GM19468 (cell line): ENCODE measurements around the gene FAM53A.
"Not testable (repeated sequence)": the region's sequence is repeated elsewhere in the genome, so short reads cannot be mapped to it uniquely, and the experiment has no call there.

ENCODE experiments used
- ATAC-seq: cut with Tn5 transposase; IDR thresholded peaks from one replicate; pipeline ENCODE4 v1.9.1; 2021; ENCODE audit warnings: mild to moderate bottlenecking, moderate library complexity, moderate number of reproducible peaks; ENCODE audit not compliant: unreplicated experiment; ENCODE audit errors: extremely low read depth

Gene FAM53A

DNA sequence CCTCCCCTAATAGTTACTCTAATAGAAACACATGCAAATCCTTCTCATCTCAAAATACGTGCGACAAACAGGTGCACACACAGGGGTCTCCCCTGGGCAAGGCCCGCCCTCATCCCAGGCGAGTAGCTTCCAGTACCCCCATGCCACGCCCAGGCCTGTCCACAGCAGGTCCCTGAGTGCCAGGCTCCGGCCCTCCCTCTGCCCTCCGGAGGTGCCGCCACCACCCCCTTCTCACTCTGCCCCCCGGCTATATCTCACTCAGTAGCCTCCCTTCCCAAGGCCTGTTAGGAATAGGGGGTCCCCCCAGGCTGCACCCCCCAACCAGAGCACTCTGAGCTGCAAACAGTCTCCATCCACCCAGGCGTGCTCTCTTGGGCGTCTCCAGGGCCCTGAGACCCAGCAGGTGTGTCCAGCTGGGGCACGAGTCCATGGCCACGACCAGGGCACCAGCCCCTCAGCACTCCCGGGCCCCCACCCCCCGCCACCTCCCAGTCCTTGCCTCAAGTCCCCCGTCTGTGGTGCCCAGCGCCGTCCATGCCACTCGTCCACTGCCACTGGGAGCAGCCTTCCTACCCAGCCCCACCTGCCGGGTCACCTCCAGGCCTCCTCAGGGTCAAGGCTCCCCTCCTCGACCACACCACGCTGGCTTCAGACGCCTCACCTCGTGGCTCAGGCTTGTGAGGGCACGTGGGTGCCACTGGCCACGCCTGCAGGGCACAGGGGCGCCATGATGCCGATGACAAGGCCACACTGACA is 41.7 kb downstream of the FAM53A start:
- ATAC-seq: no peak

DNA sequence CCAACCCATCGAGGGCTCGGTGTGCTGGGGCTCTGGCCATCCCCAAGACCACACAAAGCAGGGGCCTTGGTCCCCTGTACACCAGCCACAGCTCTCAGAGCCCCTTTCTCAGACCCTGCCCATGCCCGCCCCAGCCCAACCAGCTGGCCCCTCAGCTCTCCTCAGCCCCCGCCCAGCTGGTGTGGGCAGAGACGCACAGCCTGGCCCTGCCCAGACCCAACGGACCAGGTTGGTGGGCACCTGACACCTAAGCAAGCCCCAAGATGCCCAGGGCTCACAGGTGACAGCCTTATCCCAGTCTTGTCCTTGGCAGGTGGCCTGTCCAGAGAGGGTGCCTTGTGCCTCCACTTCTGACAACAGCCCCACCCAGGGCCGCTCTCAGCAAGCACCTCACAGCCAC is 42.4 kb downstream of the FAM53A start:
- no peak for ATAC-seq

DNA sequence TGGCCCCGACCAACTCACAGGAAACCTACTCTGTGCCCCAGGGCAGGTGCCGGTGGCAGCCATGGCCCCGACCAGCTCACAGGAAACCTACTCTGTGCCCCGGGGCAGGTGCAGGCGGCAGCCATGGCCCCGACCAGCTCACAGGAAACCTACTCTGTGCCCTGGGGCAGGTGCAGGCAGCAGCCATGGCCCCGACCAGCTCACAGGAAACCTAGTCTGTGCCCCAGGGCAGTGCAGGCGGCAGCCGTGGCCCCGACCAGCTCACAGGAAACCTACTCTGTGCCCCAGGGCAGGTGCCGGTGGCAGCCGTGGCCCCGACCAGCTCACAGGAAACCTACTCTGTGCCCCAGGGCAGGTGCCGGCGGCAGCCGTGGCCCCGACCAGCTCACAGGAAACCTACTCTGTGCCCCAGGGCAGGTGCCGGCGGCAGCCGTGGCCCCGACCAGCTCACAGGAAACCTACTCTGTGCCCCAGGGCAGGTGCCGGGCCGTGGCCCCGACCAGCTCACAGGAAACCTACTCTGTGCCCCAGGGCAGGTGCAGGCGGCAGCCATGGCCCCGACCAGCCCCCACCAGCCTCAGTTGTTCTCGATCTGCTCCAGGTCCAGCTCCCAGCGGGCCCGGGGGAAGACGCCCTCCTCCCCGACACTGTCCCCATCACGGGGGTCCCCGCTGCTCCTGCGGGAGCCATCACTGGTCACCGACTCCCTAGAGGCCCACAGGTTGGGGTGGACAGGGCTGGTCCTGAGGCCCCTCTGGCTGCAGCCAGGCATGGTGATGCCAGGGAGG is 43.2 kb downstream of the FAM53A start:
- not testable (repeated sequence) for ATAC-seq

DNA sequence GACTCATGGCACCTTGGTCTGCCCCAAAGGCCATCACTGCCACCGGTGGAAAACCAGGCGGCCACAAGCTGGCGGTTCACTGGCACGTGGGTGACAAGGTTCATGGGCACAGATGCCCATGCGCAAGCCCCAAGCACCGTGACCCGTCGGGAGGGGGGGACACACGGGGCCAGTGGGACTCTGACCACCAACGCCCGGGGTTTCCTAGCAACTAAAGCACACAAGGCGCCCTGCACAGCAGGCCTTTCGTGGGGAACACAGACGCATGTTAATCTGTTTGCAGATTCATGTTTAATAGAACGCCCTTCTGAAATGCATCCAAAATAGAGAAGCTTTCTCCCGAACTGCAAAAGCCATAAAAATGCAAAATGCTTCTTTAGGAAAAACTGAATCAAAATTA is 43.9 kb downstream of the FAM53A start:
- ATAC-seq: no peak

DNA sequence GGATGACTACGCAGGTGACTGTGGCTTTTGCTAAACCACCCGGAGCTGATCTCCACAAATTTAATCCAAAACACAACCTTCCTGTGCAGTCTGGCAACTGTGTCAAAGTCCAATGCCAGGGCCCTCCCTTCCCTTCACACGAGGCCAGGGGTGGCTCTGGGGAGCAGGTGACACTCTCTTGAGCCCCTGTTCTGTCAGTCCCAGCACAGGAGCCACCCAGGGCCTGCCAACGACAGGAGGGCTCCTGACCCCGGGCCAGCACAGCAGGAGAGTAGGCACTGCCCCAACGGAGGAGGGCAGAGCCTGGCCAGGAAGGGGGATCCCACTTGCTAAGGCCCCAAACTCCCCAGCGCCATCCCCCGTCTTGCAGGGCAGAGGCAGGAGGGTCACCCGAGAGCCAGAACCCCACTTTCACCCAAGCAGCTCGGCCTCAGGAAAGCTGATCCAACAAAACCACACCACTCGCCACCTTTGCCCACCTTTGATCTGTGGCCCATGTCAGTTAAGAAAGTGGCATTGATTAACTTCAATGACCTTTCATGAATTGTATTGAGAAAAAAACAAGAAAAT is 44.7 kb downstream of the FAM53A start:
- ATAC-seq: no peak

DNA sequence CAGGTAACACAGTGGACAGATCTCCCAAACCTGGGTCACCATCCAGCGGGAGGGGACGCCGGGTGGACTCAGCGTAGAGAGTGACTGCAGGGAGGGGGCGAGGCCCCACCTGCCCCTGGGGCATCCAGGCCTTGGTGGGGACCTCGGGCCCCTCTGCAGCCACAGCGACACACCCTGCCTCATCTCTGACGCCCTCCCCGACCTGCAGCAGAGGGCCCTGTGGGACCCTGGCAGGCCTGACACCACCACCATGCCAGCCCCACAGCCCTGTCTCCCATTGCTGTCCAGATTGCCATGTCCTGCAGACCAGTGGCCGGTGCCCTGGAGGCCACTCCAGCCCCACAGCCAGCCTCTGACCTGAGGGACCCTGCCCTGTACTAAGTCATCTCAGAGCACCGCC is 45.2 kb downstream of the FAM53A start:
- no peak for ATAC-seq

DNA sequence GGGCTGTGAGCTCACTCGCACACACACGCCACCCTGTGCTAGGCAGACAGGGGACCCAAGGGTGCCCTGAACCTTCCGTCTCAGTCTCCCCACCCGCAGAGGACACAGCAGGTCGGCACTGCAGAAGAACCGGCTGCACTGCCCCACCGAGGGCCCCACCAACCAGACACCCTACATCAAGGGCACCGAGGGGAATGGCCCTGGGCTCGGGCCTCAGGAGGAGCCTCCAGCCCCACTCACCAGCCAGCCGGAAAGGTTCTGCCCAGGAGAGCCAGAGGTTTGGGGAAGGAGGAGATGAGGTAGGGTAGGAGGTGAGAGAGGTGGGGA is 45.9 kb downstream of the FAM53A start:
- no peak for ATAC-seq

DNA sequence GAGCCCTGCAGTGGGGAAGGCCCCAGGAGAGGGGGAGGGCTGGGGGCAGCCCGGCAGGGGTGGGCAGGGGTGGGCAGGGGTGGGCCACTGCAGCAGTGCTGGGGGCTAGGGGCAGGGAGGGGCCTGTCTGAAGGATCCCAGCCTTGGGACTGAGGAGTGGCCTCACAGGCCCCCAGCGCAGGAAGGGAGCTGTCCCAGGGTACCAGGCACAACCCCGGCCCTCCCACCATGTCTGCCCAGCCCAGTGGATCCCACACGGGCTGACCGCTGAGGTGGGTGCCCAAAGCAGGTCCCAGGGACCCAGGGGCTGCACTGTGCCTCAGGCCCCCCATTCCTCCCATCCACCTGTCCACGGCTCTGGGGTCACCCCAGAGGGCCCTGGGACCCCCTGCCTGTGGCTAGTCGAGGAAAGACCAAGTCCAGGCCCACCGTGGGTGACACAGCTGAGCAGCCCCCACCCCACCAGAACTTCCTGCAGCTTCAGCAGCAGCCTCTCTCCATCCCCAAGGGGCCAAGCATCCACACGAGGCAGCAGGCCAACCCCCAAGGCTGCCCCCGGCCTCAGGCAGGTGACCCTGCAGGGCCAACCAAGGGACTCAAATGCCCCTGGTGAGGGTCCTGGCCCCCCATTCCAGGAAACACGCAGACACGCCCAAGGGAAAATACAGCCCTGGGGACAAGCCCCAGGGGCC is 46.4 kb downstream of the FAM53A start:
- no peak for ATAC-seq

DNA sequence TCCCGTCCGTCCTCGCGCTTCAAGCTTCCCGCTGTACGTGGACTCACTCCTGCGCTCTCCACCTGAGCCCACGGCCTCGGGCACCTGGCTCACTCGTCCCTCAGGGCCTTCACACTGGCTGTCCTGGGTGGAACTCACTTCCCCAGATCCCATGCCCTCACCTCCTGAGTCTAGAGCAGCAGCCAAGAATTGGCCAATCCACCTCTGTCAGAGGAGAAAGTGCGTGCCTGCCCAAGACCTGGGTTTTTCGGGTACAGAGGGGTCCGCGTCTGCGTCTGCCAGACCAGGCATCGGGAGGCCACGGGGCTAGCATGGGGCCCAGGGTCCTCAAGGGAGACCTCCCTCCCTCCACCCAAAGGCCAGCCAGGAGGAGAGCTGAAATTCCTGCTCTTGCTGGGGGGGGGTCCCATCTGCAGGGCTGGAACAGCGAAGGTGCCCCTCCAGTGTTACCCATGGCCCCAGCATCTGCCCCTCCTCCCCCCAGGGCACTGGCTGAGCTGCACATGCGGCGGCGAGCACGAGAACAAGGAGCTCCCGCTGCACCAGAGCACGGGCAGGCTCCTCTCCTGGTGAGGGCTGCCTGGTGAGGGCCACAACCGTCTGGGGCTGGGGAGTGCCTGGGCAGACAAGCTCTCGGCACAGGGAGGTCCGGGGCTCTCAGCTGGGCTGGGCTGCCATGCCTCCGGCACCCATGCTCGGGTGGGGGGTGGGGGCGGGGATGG is 47.5 kb downstream of the FAM53A start:
- ATAC-seq: no peak

DNA sequence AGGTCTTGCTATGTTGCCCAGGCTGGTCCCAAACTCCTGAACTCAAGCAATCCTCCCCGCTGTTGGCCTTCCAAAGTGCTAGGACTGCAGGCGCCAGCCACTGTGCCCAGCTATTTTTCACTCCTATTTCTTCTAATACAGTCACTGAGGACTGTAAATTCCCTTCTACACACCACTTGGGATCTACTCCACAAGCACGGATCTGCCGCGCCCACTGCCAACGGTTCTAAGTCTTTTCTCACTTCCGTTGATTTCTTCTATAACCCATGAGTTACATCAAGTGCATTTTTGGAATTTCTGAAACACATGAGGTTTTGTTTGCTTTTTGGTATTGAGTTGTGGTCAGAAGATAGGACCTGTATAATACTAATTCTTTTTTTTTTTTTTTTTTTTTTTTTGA is 48.6 kb downstream of the FAM53A start:
- no peak for ATAC-seq

DNA sequence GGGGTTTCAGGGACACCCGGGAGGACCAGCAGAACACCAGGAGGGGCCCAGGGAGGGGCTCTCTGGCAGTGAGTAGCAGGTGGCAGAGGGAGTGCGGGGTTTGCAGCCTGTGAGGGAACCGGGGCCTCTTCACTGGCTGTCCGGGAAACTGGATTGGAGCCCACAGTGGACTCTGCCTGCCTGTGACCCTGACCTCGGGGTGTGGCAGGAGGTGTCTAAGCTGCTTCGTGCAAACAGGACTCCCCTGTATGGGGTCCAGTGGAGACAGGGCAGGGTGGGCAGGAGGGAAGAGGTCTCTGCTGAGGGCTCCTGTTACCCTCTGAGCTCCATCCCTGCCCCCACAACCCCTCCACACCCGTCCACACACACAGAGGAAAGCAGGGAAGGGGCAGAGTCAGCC is 50.1 kb downstream of the FAM53A start:
- ATAC-seq: no peak

DNA sequence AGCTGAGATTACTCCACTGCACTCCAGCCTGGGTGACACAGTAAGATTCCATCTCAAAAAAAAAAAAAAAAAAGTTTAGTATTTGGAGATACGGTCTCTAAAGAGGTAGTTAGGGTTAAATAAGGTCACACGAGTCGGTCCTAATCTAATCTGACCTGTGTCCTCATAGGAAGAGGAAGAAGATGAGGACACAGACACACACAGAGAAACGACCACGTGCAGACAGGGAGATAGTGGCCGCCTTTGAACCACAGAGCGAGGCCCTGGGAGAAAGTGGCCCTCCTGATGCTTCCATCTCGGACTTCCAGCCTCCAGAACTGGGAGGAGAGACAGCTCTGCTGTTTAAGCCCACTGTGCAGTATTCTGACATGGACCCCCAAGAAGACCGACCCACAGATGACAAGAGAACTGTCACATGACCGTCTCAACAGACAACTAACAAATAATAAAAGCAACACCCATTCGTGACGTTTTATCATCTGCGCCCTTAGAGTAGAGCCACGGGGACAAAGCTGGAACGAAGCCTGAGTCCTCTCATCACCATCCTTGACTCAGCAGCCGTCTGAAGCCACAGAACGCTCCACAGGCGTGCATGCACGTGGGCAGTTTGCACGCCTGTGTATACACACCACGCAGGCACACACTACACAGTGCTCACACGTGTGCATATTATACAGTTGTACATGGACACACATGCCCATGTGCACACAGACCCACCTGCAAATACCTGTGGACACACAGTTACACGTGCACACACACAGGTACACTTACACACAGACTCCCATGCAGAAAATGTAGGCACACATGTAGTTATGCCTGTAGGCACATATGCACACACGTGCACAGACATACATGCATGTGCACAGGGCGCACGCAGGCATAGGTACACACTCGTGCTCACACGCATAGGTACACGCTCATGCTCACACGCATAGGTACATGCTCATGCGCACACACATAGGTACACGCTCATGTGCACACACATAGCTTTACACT is 51.7 kb downstream of the FAM53A start:
- no peak for ATAC-seq

DNA sequence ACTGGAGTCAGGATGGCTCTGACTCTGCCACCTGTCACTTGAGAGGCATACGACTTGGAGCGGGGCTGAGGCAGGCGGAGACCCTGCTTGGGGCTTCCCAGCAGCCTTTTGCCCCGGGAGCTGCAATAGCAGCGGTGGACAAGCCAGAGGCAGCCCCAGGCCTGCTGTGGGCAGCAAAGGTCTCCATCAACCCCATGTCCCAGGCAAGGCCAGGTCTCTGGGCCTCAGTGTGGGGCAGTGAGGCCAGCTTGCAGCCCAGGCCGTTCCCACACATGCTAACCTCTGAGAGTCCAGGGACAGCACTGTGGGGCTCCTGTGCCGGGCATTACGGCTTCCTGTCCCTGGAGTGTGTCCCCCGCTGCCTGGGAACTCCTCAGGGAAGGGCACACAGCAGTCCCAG is 53.0 kb downstream of the FAM53A start:
- ATAC-seq: no peak

DNA sequence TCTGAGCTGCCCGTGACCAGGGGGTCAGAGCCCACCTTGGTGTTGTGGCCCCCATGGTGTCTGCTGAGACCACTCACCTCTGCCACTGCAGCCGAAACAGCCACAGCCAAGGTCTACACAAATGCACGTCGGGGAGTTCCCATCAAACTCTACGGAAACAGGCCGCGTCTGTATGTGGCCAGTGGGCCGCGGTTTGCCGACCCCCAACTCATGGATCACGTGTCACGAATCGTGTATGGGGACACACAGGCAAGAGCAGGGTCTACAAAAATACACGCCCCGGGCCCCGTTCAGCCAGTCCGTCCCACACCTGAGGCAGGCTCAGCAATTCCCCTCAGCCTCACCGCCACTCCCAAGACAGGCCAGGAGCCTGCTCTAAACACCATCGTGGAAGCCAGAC is 53.8 kb downstream of the FAM53A start:
- no peak for ATAC-seq

DNA sequence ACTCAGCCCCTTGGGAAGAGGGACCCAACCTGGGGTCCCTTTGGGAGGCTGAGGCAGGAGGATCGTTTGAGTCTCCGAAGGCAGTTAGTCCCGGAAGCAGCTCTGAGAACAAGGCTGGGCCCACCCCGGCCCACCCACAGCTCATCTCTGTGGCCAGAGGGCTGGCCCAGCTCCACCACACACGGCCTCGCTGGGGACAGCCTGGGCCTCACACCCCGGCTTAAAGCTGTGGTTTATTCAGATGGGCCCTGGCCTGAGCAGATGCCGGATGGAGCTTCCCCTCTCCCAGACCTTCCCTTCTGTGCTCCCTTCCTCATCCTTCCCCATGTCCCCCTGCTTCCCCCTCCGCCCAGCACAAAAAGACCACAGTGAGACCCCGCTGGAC is 54.4 kb downstream of the FAM53A start:
- no peak for ATAC-seq

DNA sequence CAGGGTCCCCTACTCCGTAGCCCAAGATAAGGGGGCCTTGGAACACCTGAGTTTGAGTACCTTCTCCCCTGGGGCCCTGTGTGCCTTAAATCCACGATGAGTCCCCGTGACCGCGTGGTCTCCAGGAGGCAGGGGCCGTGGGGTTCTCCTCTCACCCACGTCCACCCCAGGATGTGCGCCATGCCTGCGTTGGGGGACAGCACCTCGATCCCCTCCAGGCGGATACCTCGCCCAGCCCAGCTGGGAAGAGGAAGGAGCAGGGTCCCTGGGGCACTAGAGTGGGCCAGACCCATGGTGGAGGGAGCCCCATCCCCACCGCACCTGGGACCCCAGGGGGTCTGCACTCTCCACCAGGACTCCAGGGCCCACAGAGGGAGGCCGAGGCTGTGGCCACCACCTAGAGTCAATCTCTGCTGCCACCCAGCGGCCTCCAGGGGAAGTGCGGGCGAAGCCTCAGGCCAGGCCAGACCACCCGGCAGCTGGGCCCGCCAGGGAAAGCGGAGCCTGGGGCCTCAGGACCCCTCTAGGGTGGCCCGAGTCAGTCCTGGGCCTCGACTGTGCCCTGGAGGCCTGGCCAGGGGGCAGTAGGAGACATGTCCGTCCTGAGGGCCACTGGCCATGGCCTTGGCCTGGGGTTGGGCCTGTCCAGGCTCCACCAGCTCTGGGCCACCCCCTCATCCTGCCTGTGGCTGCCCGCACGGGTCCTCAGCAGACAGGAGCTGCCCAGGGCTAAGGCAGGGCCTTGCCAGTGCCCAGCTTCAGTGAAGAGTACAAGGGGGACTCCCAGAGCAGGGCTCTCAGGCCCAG is 55.0 kb downstream of the FAM53A start:
- ATAC-seq: no peak

DNA sequence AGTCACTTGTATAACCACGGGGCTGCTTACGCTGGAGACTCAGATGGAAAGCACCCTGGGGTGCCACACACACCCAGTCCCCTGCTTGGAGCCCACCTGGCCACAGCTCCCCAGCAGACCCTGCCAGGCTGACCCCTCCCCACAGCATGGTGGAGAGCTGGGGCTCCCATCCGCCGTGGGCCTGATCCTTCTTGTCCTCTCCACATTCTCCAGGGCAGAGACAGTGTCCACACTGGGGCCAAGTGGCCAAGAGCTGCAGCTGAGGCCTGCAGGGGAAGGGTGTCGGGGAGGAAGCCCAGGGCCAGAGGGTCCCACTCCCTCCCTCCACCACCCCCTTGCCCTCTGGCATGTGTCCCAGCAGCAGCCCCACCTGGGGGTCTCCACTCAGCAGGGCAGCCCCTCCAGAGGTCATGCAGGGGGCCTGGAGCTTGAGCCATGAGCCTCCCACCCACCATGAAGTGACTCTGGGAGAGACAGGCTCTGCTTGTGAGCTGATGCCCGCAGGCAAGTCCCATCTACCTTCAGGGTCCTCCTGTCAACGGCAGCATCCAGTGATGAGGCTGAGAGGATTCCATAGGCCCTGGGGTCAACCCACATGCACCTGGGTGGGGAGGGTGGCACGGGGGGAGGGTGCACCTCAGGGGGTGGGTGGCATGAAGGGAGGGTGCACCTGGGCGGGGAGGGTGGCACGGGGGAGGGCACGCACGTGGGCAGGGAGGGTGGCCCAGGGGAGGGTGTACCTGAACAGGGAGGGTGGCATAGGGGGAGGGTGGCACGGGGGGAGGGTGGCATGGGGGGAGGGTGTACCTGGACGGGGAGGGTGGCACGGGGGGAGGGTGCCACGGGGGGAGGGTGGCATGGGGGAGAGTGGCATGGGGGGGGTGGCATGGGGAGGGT is 56.4 kb downstream of the FAM53A start:
- no peak for ATAC-seq
